Measurements from ENCODE around the gene NEK8.

DNA sequence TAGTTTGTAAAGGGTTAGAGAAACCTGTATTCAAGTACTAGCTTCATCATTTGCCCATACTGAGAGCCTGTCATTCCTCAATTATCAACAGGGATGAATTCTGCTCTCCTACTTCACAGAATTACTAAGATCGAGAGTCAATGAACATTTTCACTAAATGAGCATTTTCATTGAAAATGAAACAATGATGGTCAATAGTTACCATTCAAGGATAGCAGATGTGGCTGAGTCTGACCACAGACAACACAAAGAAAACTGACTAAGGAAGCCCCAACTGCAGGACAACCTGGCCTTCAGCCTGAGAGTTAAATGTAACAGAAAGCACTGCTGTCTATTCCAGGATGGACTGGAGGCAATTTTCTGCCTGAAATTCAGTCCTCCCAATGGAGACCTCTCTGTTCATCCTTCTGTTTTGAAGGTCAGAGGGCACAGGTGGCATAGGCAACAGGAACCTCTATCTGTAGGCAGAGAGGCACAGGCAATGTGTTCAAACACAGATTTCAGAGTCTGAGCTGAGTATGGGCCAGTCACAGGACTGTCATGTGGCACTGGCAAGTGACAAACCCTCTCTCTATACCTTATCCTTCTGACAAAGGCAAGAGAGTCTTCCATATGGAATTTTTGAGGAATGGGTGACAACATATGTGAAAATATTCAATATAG is 34.7 kb downstream of the NEK8 start:
- TF ChIP-seq, protein P1, sequence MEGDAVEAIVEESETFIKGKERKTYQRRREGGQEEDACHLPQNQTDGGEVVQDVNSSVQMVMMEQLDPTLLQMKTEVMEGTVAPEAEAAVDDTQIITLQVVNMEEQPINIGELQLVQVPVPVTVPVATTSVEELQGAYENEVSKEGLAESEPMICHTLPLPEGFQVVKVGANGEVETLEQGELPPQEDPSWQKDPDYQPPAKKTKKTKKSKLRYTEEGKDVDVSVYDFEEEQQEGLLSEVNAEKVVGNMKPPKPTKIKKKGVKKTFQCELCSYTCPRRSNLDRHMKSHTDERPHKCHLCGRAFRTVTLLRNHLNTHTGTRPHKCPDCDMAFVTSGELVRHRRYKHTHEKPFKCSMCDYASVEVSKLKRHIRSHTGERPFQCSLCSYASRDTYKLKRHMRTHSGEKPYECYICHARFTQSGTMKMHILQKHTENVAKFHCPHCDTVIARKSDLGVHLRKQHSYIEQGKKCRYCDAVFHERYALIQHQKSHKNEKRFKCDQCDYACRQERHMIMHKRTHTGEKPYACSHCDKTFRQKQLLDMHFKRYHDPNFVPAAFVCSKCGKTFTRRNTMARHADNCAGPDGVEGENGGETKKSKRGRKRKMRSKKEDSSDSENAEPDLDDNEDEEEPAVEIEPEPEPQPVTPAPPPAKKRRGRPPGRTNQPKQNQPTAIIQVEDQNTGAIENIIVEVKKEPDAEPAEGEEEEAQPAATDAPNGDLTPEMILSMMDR (IDR thresholded peaks at IDR 0.05) = no peak
- no peak for TF ChIP-seq POLR2A (IDR thresholded peaks at IDR 0.05)
